Effector CD4-positive, alpha-beta T cell (primary cell): ENCODE results near the gene LRBA.

ENCODE experiments used
- DNase-seq: peaks from one replicate; pipeline ENCODE4 v3.0.0-alpha.2; 2020

The LRBA gene

GRCh38 chr4:150354214-150354796, 660.8 kb downstream of the LRBA start:
- DNase-seq = no peak

- DNase-seq = no peak
Observed at GRCh38 chr4:150348079-150348478, 667.0 kb downstream of the LRBA start.

- DNase-seq = no peak
Observed at GRCh38 chr4:150345207-150345744, 669.8 kb downstream of the LRBA start.

GRCh38 chr4:150343796-150344195, 671.3 kb downstream of the LRBA start:
- no peak for DNase-seq

GRCh38 chr4:150342945-150343344, 672.1 kb downstream of the LRBA start:
- DNase-seq = no peak

- DNase-seq = no peak
Observed at GRCh38 chr4:150337734-150338133, 677.4 kb downstream of the LRBA start.

- DNase-seq = no peak
Observed at GRCh38 chr4:150336676-150337412, 678.2 kb downstream of the LRBA start.

- no peak for DNase-seq
Observed at GRCh38 chr4:150332961-150333360, 682.1 kb downstream of the LRBA start.

- DNase-seq = no peak
Observed at GRCh38 chr4:150332086-150332485, 683.0 kb downstream of the LRBA start.

GRCh38 chr4:150329373-150329772, 685.7 kb downstream of the LRBA start:
- no peak for DNase-seq

- no peak for DNase-seq
Observed at GRCh38 chr4:150328496-150328895, 686.6 kb downstream of the LRBA start.

GRCh38 chr4:150327262-150327780, 687.8 kb downstream of the LRBA start:
- DNase-seq = no peak

- no peak for DNase-seq
Observed at GRCh38 chr4:150325872-150326271, 689.2 kb downstream of the LRBA start.

- no peak for DNase-seq
Observed at GRCh38 chr4:150323406-150324325, 691.4 kb downstream of the LRBA start.

- DNase-seq = no peak
Observed at GRCh38 chr4:150322646-150323045, 692.4 kb downstream of the LRBA start.

GRCh38 chr4:150321113-150321512, 694.0 kb downstream of the LRBA start:
- no peak for DNase-seq

GRCh38 chr4:150318971-150319370, 696.1 kb downstream of the LRBA start:
- DNase-seq = no peak

GRCh38 chr4:150318527-150318926, 696.6 kb downstream of the LRBA start:
- DNase-seq = no peak

- DNase-seq = no peak
Observed at GRCh38 chr4:150316332-150317205, 698.5 kb downstream of the LRBA start.

GRCh38 chr4:150315691-150316090, 699.4 kb downstream of the LRBA start:
- no peak for DNase-seq

- no peak for DNase-seq
Observed at GRCh38 chr4:150315175-150315574, 699.9 kb downstream of the LRBA start.

GRCh38 chr4:150314031-150314430, 701.1 kb downstream of the LRBA start:
- DNase-seq = no peak
